Stomach (tissue), 4 donors: ENCODE data around the gene CS.

Source experiments
- EP300 ChIP-seq: sonication (generic); formaldehyde crosslinking; IDR thresholded peaks from one replicate; pipeline ENCODE4 v1.6.1; 2017; ENCODE audit warnings: antibody characterized with exemption
- POLR2A ChIP-seq, 4 donors: fragments of 450-650 bp; IDR thresholded peaks; one replicate each; pipeline ENCODE4 v1.6.1; 2016; ENCODE audit warnings: antibody characterized with exemption in 4 of 4, control low read depth in 2 of 4, mild to moderate bottlenecking in 1 of 4, moderate library complexity in 1 of 4
- POLR2AphosphoS5 ChIP-seq, 3 donors: sonication (generic); formaldehyde crosslinking; IDR thresholded peaks; one replicate each; pipeline ENCODE4 v1.6.1; 2016; ENCODE audit warnings: antibody characterized with exemption in 3 of 3
- TF ChIP-seq, protein P1 (sequence below), 7 experiments: fragments of 450-650 bp in 4 of 7; fragments of 200-600 bp in 3 of 7; sonication (generic) in 3 of 7; IDR thresholded peaks; one replicate each; pipeline ENCODE4 v1.5.1; 2016 to 2019; ENCODE audit warnings: antibody characterized with exemption in 7 of 7, control low read depth in 2 of 7, mild to moderate bottlenecking in 1 of 7

DNA sequence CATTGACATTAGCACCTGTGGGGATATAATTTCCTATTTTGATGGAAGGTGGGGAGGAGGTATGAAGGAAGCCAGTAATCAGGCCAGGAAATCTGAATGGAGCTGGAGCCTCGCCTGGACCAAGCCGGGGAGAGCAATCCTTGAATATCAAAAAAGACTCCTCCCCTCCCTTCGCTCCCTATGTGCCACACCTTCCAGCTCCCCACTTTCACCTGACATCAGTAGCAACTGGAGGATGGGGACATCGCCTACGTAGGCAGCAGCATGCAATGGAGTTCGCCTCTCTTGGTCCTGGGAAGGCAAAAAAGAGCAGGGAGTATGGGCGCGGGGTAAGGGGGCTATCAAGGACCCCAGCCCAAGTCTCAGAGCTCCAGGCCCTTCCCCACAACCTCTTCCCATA, 43.1 kb downstream of the CS start:
- no peak for TF ChIP-seq EP300
- TF ChIP-seq POLR2A (IDR thresholded peaks at IDR 0.05): no peak
- TF ChIP-seq, protein P1, sequence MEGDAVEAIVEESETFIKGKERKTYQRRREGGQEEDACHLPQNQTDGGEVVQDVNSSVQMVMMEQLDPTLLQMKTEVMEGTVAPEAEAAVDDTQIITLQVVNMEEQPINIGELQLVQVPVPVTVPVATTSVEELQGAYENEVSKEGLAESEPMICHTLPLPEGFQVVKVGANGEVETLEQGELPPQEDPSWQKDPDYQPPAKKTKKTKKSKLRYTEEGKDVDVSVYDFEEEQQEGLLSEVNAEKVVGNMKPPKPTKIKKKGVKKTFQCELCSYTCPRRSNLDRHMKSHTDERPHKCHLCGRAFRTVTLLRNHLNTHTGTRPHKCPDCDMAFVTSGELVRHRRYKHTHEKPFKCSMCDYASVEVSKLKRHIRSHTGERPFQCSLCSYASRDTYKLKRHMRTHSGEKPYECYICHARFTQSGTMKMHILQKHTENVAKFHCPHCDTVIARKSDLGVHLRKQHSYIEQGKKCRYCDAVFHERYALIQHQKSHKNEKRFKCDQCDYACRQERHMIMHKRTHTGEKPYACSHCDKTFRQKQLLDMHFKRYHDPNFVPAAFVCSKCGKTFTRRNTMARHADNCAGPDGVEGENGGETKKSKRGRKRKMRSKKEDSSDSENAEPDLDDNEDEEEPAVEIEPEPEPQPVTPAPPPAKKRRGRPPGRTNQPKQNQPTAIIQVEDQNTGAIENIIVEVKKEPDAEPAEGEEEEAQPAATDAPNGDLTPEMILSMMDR (IDR thresholded peaks at IDR 0.05): no peak
- TF ChIP-seq POLR2AphosphoS5 (IDR thresholded peaks at IDR 0.05): no peak
